HepG2 (cell line): ENCODE data around the gene SYNGR4. TPM values are rescaled to one million over a fixed set of nuclear protein-coding genes. Genes with fewer than 3 reads are reported as not detected.
A peak's percentile ranks its signal among the peaks of the same experiment; 100 is the strongest.

Experiments used
- AHR ChIP-seq: IDR thresholded peaks from 2 replicates; pipeline ENCODE4 v1.6.1; 2018; ENCODE audit warnings: missing genetic modification reagents, missing compliant biosample characterization
- ASH2L ChIP-seq: fragments of 300-600, 200-600 bp; sonication (generic); IDR thresholded peaks from 2 replicates; pipeline ENCODE4 v1.7.0; 2017; ENCODE audit warnings: low read depth, mild to moderate bottlenecking, moderate library complexity, mixed read lengths, low read length; ENCODE audit not compliant: insufficient read length
- BRD4 ChIP-seq: sonication (generic); formaldehyde crosslinking; IDR thresholded peaks from 2 replicates; pipeline ENCODE4 v1.4.0; 2020; ENCODE audit warnings: missing genetic modification reagents
- CHCHD3 ChIP-seq: sonication (generic); formaldehyde crosslinking; IDR thresholded peaks from 2 replicates; pipeline ENCODE4 v1.8.0; 2022; ENCODE audit warnings: mild to moderate bottlenecking, missing genetic modification reagents, moderate library complexity
- ELF1 ChIP-seq: sonication (generic); formaldehyde crosslinking; IDR thresholded peaks from 2 replicates; pipeline ENCODE4 v1.4.0; 2020; ENCODE audit warnings: missing genetic modification reagents
- IRF2 ChIP-seq: IDR thresholded peaks from 2 replicates; pipeline ENCODE4 v1.6.1; 2018; ENCODE audit warnings: missing genetic modification reagents, missing compliant biosample characterization
- MEF2D ChIP-seq: sonication (generic); formaldehyde crosslinking; IDR thresholded peaks from 2 replicates; pipeline ENCODE4 v1.5.1; 2020; ENCODE audit warnings: mild to moderate bottlenecking, missing genetic modification reagents
- MYC ChIP-seq: sonication (generic); formaldehyde crosslinking; IDR thresholded peaks from 2 replicates; pipeline ENCODE4 v1.9.0; 2021; ENCODE audit warnings: missing genetic modification reagents, borderline replicate concordance
- REXO4 ChIP-seq: sonication (generic); formaldehyde crosslinking; IDR thresholded peaks from 2 replicates; pipeline ENCODE4 v1.8.0; 2022; ENCODE audit warnings: missing genetic modification reagents, mild to moderate bottlenecking, borderline replicate concordance
- RXRB ChIP-seq: IDR thresholded peaks from 2 replicates; pipeline ENCODE4 v1.6.1; 2016; ENCODE audit warnings: borderline replicate concordance, missing genetic modification reagents, missing compliant biosample characterization
- TRAFD1 ChIP-seq: sonication (generic); formaldehyde crosslinking; IDR thresholded peaks from 2 replicates; pipeline ENCODE4 v1.5.1; 2020; ENCODE audit warnings: missing genetic modification reagents, mild to moderate bottlenecking, borderline replicate concordance
- ZMYM2 ChIP-seq: sonication (generic); formaldehyde crosslinking; IDR thresholded peaks from 2 replicates; pipeline ENCODE4 v1.8.0; 2022; ENCODE audit warnings: mild to moderate bottlenecking, missing genetic modification reagents
- ZNF274 ChIP-seq: sonication (generic); formaldehyde crosslinking; IDR thresholded peaks from 2 replicates; pipeline ENCODE4 v1.5.1; 2020; ENCODE audit warnings: mild to moderate bottlenecking, missing genetic modification reagents
- ZNF644 ChIP-seq: IDR thresholded peaks from 2 replicates; pipeline ENCODE4 v1.6.1; 2016; ENCODE audit warnings: low read depth
- polyA plus RNA-seq, 8 experiments: library from polyadenylated mRNA; depleted of rRNA in 3 of 8; stranded (reverse) in 7 of 8; unstranded in 1 of 8; fragments of >200 nt; fragmentation: Illumina TruSeq in 4 of 8; extraction: Trizol in 4 of 8; gene quantifications; 2 replicates each; pipeline versions ENCODE4 v1.2.1 to v1.2.3, GENCODE V29; 2011 to 2016; ENCODE audit warnings: low read depth in 4 of 8, missing spikeins in 1 of 8, mixed read lengths in 1 of 8; ENCODE audit not compliant: insufficient read depth in 1 of 8
- total RNA-seq, 5 experiments: library from RNA; depleted of rRNA; stranded (reverse); fragments of >200 nt; fragmentation: Illumina TruSeq; extraction: Trizol; gene quantifications; 2 replicates each; pipeline ENCODE4 v1.2.3, GENCODE V29; 2016; ENCODE audit warnings: low read depth in 1 of 5
- TF ChIP-seq, protein P1 (sequence below), 2 experiments: fragments of 450-650 bp in 1 of 2; sonication (generic) in 1 of 2; formaldehyde crosslinking in 1 of 2; IDR thresholded peaks; 2 replicates each; pipeline versions ENCODE4 v1.6.1 to v1.8.0; 2016 to 2022; ENCODE audit warnings: antibody characterized with exemption in 1 of 2, mild to moderate bottlenecking in 1 of 2, missing genetic modification reagents in 1 of 2
- TF ChIP-seq, protein P2 (sequence below): sonication (generic); formaldehyde crosslinking; conservative IDR thresholded peaks from 2 replicates; pipeline ENCODE4 v1.4.0; 2020; ENCODE audit warnings: missing genetic modification reagents

SYNGR4 gene
- total and polyA plus RNA-seq, 2 of the 13 experiments (the other 11 are each of a cell fraction or from before 2014, with no cell fraction given) = not detected

DNA sequence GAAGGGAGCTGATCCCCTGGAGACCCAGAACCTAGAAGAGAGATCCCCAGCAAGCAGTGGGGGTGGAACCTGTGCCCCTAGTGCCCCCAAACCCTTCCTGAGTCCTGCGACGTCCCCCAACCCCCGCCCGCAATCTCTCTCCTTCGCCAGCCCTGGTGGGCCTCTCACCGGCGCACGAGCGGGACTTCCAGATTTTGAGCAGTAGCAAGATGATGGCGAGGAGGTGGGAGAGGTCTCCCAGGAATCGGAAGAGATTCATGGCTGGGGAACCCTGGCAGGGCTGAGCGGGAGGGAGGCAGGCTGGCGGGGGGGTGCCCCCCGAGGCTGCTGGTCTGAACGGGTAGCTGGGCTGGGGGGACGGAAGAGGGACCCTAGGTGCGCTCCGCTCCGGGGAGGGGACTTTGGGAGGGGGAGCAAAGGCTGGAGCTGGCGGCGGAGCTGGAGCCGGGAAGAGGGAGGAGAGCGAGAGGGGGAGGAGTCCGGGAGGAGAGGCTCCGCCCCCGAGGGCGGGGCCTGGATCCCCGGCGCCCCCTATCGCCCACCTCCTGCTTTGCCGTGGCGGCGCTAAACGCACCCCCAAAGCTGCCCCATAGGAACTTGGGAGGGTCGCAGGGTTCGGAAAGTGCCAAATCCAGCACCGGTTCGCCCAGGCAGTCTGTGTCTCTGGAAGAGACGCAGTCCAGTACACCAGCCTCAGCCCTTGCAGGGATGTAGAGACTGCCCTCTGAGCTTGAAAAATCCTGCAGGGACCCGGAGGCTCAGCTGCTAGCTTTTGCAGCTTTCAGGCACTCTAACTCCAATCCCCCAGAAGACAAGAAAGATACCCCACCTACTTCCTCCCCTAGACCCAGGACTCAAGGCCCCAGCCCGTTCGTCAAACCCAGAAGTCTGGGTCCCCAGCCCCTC is 27.2 kb downstream of the SYNGR4 start, which contains the start of gene KDELR1 (continued):
- TF ChIP-seq TRAFD1 = no peak
- 0 out of 2 replicates have a peak, but pooled peaks have one; percentile 19 for TF ChIP-seq ZMYM2 (CRISPR knock-in tag)
- TF ChIP-seq ZNF274 (CRISPR knock-in tag) = no peak
- TF ChIP-seq AHR (CRISPR knock-in tag) = no peak
- TF ChIP-seq, protein P1, sequence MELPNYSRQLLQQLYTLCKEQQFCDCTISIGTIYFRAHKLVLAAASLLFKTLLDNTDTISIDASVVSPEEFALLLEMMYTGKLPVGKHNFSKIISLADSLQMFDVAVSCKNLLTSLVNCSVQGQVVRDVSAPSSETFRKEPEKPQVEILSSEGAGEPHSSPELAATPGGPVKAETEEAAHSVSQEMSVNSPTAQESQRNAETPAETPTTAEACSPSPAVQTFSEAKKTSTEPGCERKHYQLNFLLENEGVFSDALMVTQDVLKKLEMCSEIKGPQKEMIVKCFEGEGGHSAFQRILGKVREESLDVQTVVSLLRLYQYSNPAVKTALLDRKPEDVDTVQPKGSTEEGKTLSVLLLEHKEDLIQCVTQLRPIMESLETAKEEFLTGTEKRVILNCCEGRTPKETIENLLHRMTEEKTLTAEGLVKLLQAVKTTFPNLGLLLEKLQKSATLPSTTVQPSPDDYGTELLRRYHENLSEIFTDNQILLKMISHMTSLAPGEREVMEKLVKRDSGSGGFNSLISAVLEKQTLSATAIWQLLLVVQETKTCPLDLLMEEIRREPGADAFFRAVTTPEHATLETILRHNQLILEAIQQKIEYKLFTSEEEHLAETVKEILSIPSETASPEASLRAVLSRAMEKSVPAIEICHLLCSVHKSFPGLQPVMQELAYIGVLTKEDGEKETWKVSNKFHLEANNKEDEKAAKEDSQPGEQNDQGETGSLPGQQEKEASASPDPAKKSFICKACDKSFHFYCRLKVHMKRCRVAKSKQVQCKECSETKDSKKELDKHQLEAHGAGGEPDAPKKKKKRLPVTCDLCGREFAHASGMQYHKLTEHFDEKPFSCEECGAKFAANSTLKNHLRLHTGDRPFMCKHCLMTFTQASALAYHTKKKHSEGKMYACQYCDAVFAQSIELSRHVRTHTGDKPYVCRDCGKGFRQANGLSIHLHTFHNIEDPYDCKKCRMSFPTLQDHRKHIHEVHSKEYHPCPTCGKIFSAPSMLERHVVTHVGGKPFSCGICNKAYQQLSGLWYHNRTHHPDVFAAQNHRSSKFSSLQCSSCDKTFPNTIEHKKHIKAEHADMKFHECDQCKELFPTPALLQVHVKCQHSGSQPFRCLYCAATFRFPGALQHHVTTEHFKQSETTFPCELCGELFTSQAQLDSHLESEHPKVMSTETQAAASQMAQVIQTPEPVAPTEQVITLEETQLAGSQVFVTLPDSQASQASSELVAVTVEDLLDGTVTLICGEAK (IDR thresholded peaks at IDR 0.05) = no peak
- TF ChIP-seq, protein P1 (CRISPR knock-in tag; IDR thresholded peaks at IDR 0.05) = no peak
- no peak for TF ChIP-seq REXO4 (CRISPR knock-in tag)
- no peak for TF ChIP-seq IRF2 (CRISPR knock-in tag)
- TF ChIP-seq MYC (CRISPR knock-in tag) = no peak; the same call in 1 of the 2 replicates
- TF ChIP-seq ZNF644 (CRISPR knock-in tag) = no peak
- peak; percentile 33; the same call in 1 of the 2 replicates for TF ChIP-seq RXRB (CRISPR knock-in tag)
- 0 out of 2 replicates have a peak, but pooled peaks have one; percentile 23 for TF ChIP-seq ELF1 (CRISPR knock-in tag)
- TF ChIP-seq BRD4 (CRISPR knock-in tag) = no peak
- TF ChIP-seq, protein P2, sequence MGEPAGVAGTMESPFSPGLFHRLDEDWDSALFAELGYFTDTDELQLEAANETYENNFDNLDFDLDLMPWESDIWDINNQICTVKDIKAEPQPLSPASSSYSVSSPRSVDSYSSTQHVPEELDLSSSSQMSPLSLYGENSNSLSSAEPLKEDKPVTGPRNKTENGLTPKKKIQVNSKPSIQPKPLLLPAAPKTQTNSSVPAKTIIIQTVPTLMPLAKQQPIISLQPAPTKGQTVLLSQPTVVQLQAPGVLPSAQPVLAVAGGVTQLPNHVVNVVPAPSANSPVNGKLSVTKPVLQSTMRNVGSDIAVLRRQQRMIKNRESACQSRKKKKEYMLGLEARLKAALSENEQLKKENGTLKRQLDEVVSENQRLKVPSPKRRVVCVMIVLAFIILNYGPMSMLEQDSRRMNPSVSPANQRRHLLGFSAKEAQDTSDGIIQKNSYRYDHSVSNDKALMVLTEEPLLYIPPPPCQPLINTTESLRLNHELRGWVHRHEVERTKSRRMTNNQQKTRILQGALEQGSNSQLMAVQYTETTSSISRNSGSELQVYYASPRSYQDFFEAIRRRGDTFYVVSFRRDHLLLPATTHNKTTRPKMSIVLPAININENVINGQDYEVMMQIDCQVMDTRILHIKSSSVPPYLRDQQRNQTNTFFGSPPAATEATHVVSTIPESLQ = no peak
- no peak for TF ChIP-seq MEF2D (CRISPR knock-in tag)
- peak; percentile 22 for TF ChIP-seq ASH2L
- TF ChIP-seq CHCHD3 (CRISPR knock-in tag) = no peak
